Duodenal mucosa (tissue), 2 donors: ENCODE measurements around the gene MOB2.

Experiments used
- H3K27ac ChIP-seq: one replicate; pipeline ENCODE4 v1.7.0; 2013; ENCODE audit warnings: low read depth, low read length
- H3K27me3 ChIP-seq, 2 donors: one replicate each; pipeline ENCODE4 v1.7.0; 2013; ENCODE audit warnings: low read length in 2 of 2, control low read depth in 1 of 2; ENCODE audit not compliant: insufficient read depth in 2 of 2, control insufficient read depth in 1 of 2
- H3K36me3 ChIP-seq, 2 donors: one replicate each; pipeline ENCODE4 v1.7.0; 2013; ENCODE audit warnings: low read length in 2 of 2, control low read depth in 1 of 2; ENCODE audit not compliant: insufficient read depth in 2 of 2, control insufficient read depth in 1 of 2
- H3K4me1 ChIP-seq, 2 donors: one replicate each; pipeline ENCODE4 v1.7.0; 2013; ENCODE audit warnings: low read length in 2 of 2, control low read depth in 1 of 2; ENCODE audit not compliant: insufficient read depth in 2 of 2, control insufficient read depth in 1 of 2
- H3K4me3 ChIP-seq, 2 donors: one replicate each; pipeline ENCODE4 v1.7.0; 2013; ENCODE audit warnings: low read length in 2 of 2, low read depth in 1 of 2
- H3K9ac ChIP-seq, 2 donors: one replicate each; pipeline ENCODE4 v1.7.0; 2013; ENCODE audit warnings: low read length in 2 of 2, low read depth in 1 of 2
- H3K9me3 ChIP-seq, 2 donors: one replicate each; pipeline ENCODE4 v1.7.0; 2013; ENCODE audit warnings: low read length in 2 of 2, control low read depth in 1 of 2; ENCODE audit not compliant: control insufficient read depth in 1 of 2

The MOB2 gene

DNA sequence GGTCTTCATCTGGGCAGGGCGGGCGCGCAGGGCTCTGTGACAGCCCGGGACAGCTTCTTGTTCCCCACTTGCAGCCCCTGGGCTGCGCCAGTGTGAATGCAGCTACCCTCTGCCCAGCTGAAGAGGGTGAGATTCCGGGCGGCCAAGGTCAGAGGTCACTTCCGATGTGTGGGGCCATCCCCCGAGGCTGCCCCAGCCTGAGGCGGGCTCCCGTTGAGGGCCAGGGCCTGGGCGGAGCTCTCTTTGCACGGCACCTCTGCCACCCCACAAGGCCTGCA lies 23.9 kb downstream of the MOB2 start:
- H3K4me1 ChIP-seq = peaks cover 0 to 7% of the 10 kb centered on the region in 2 donors
- H3K27me3 ChIP-seq = no peaks in the 10 kb centered on the region
- H3K27ac ChIP-seq = no peak overlapping the region
- no peak overlapping the region for H3K4me3 ChIP-seq
- peaks cover 0 to 5% of the 10 kb centered on the region in 2 donors for H3K9me3 ChIP-seq
- peaks cover 0 to 9% of the 10 kb centered on the region in 2 donors for H3K36me3 ChIP-seq
- H3K9ac ChIP-seq = no peak overlapping the region

- Histone ChIP-seq H3K36me3 (peaks cover 0 to 9% of the 10 kb centered on the region in 2 donors), H3K27me3 (no peaks in the 10 kb centered on the region), H3K9me3 (peaks cover 0 to 5% of the 10 kb centered on the region in 2 donors), H3K27ac (no peak overlapping the region), H3K9ac (no peak overlapping the region), H3K4me3 (no peak overlapping the region), H3K4me1 (peaks cover 0 to 7% of the 10 kb centered on the region in 2 donors)
These were observed 24.5 kb downstream of the MOB2 start for GRCh38 chr11:1461826-1462697.

GRCh38 chr11:1460986-1461825 lies 25.4 kb downstream of the MOB2 start:
- Histone ChIP-seq H3K27ac (peak overlapping the region; percentile 32), H3K4me3 (no peak overlapping the region), H3K4me1 (peaks cover 0 to 10% of the 10 kb centered on the region in 2 donors), H3K27me3 (no peaks in the 10 kb centered on the region), H3K36me3 (peaks cover 0 to 9% of the 10 kb centered on the region in 2 donors), H3K9ac (no peak overlapping the region), H3K9me3 (peaks cover 0 to 5% of the 10 kb centered on the region in 2 donors)

- Histone ChIP-seq H3K9ac (no peak overlapping the region), H3K4me1 (peaks cover 0 to 16% of the 10 kb centered on the region in 2 donors), H3K4me3 (no peak overlapping the region), H3K36me3 (peaks cover 0 to 7% of the 10 kb centered on the region in 2 donors), H3K27me3 (no peaks in the 10 kb centered on the region), H3K9me3 (peaks cover 0 to 5% of the 10 kb centered on the region in 2 donors), H3K27ac (peak overlapping the region; percentile 32)
These were observed 26.1 kb downstream of the MOB2 start for GRCh38 chr11:1460396-1460985.

- Histone ChIP-seq H3K9me3 (peaks cover 0 to 5% of the 10 kb centered on the region in 2 donors), H3K4me3 (no peak overlapping the region), H3K27me3 (no peaks in the 10 kb centered on the region), H3K27ac (peak overlapping the region; percentile 10), H3K9ac (no peak overlapping the region), H3K36me3 (peaks cover 0 to under 1% of the 10 kb centered on the region in 2 donors), H3K4me1 (peaks cover 0 to 16% of the 10 kb centered on the region in 2 donors)
These were observed 26.7 kb downstream of the MOB2 start for GRCh38 chr11:1459764-1460395.

- H3K27ac ChIP-seq = no peak overlapping the region
These were observed 27.4 kb downstream of the MOB2 start for GRCh38 chr11:1459219-1459575.

DNA sequence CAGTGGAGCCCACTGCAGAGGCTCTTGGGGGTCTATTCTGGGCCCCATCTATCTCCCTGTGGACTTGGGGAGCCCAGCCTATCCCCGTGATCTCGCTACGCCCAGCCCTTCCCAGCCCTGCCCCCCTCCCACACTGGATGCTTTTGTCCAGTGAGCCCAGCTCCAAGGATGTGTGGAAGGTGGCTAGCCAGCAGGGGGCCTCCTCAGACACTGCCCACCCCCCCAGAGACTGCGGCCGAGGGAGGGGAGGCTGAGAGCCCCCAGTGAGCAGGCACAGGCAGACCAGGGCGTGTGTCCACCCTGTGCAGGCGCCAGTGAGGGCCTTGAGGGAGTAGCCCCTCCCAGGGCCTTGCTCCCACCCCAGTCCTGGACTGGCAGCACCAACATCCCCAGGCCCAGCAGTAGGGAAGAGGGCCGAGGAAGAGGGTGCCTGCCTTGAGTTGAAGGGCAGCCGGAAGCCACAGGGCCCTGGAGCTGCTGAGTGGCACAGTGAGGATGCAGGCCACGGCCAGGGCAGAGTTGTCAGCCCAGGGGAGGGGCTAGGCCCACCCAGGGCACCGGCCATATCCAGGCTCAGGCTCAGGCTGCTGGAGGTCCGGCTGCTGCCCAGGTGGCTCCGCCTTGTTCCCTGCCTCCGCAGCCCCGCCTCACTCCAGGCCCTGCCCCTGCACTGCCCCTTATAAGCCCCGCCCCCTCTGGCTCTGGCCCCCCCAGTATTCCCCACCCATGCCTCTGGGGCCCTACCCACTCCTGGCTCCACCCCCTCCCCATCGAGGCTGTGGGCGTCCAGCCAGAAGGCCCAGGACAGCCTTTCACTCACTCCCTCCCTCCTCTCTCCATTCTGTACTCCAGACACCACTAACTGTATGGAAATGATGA lies 28.0 kb downstream of the MOB2 start:
- no peaks in the 10 kb centered on the region for H3K36me3 ChIP-seq
- H3K4me1 ChIP-seq = peaks cover 0 to 16% of the 10 kb centered on the region in 2 donors
- H3K27ac ChIP-seq = no peak overlapping the region
- H3K4me3 ChIP-seq = no peak overlapping the region
- no peaks in the 10 kb centered on the region for H3K9me3 ChIP-seq
- H3K27me3 ChIP-seq = no peaks in the 10 kb centered on the region
- no peak overlapping the region for H3K9ac ChIP-seq

More at GRCh38 chr11:1459219-1459575, 27.4 kb downstream of the MOB2 start:
- Histone ChIP-seq H3K36me3 (no peaks in the 10 kb centered on the region), H3K27me3 (no peaks in the 10 kb centered on the region), H3K9me3 (no peaks in the 10 kb centered on the region), H3K4me3 (no peak overlapping the region), H3K9ac (no peak overlapping the region), H3K4me1 (peaks cover 0 to 16% of the 10 kb centered on the region in 2 donors)

- H3K4me3 ChIP-seq = no peak overlapping the region
- no peak overlapping the region for H3K27ac ChIP-seq
- H3K4me1 ChIP-seq = peaks cover 0 to 16% of the 10 kb centered on the region in 2 donors
- H3K36me3 ChIP-seq = no peaks in the 10 kb centered on the region
- no peaks in the 10 kb centered on the region for H3K9me3 ChIP-seq
- no peaks in the 10 kb centered on the region for H3K27me3 ChIP-seq
- H3K9ac ChIP-seq = no peak overlapping the region
These were observed 28.7 kb downstream of the MOB2 start for GRCh38 chr11:1457856-1458255.

- Histone ChIP-seq H3K4me3 (no peak overlapping the region), H3K27me3 (no peaks in the 10 kb centered on the region), H3K9ac (no peak overlapping the region), H3K27ac (no peak overlapping the region), H3K9me3 (no peaks in the 10 kb centered on the region), H3K36me3 (no peaks in the 10 kb centered on the region), H3K4me1 (peaks cover 0 to 16% of the 10 kb centered on the region in 2 donors)
These were observed 29.3 kb downstream of the MOB2 start for GRCh38 chr11:1457326-1457680.
